HG03039 (cell line): Measurements from ENCODE around the gene TMED9.

ENCODE experiments used
- ATAC-seq: cut with Tn5 transposase; IDR thresholded peaks from one replicate; pipeline ENCODE4 v1.9.1; 2021; ENCODE audit warnings: mild to moderate bottlenecking, moderate library complexity; ENCODE audit not compliant: unreplicated experiment

Gene TMED9

DNA sequence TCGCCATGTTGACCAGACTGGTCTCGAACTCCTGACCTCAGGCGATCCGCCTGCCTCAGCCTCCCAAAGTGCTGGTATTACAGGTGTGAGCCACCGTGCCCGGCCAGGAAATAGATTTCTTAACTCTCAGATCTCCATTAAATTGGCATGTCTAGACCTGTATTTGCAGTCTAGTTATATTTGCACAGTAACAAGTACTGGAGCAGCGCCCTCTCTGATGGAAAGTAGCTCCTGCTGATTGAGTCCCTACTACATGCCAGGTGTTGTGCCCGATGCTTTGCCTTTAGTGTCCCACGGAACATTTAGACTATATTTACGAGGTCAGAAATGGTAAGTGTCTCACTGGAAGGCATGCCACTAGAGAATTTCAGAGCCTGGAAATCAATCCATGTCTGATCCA lies 15.8 kb upstream of the TMED9 start:
- no peak for ATAC-seq

DNA sequence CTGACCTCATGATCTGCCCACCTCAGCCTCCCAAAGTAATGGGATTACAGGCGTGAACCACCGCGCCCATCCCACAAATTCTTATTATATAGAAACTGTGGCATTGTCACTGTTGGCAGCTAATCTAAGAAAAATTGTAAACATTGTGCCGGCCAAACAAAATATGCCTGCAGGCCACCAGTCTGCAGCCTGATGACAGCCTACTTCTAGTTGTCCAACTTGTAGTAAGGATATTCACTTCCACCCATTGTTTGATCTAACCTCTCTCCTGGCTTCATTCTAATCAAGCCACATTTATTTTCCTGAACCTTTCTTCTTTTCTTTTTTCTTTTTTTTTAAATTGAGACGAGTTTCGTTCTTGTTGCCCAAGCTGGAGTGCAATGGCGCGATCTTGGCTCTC lies 13.7 kb upstream of the TMED9 start:
- no peak for ATAC-seq

DNA sequence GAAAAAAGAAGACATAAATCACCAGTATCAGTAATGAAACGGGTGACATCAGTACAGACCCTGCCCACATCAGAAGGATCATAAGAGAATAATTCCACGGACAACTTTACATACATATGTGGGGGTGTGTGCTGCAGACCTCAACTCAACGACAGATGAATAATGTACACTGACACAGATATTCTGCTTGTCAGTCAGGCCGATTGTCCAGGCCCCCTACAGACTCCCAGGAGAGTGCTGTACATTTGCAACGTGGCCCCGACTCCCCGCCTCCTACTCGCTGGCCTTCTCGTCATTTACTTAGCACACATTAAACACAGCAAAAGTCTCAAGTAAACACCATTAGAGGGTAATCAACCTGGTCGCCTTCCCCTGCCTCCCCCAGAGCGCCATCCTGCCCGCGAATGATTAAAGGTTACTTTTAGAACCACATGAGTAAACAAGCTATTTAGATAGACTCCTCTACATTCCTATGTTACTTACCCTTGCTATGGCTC lies 3.5 kb upstream of the TMED9 start:
- no peak for ATAC-seq

GRCh38 chr5:177590406-177590805 lies 1.6 kb upstream of the TMED9 start:
- ATAC-seq: no peak

DNA sequence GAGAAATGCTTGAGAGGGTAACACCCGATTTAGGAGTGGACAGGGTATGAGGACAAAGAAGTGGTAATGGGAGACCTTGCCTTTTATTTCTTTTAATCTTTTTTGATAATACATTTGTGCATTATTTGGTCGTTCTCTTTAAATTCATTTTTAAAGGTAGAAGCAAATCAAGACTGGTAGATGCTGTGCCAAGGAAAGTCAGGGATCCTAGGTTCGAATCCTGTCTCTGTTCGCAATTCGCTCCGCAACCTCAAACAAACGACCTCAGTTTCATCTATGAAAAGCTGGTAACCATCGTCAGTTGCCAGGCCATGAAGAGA lies 353 bp upstream of the TMED9 start:
- ATAC-seq: no peak

GRCh38 chr5:177592905-177593304 lies 902 bp downstream of the TMED9 start:
- no peak for ATAC-seq

GRCh38 chr5:177593511-177593910 lies 1.5 kb downstream of the TMED9 start:
- no peak for ATAC-seq

DNA sequence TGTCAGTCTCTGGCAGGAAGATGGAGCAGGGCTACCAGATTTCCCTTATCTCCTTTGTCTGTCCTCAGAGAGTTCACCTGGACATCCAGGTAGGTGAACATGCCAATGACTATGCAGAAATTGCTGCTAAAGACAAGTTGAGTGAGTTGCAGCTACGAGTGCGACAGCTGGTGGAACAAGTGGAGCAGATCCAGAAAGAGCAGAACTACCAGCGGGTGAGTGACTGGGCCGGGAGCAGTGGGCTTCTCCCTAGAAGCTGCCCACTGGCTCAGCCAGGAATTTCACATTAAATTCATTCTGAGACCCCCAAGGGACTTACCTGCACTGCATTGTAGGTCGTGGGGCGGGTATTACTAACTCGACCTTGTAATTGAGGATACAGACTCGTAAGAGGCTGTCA lies 2.1 kb downstream of the TMED9 start:
- no peak for ATAC-seq

DNA sequence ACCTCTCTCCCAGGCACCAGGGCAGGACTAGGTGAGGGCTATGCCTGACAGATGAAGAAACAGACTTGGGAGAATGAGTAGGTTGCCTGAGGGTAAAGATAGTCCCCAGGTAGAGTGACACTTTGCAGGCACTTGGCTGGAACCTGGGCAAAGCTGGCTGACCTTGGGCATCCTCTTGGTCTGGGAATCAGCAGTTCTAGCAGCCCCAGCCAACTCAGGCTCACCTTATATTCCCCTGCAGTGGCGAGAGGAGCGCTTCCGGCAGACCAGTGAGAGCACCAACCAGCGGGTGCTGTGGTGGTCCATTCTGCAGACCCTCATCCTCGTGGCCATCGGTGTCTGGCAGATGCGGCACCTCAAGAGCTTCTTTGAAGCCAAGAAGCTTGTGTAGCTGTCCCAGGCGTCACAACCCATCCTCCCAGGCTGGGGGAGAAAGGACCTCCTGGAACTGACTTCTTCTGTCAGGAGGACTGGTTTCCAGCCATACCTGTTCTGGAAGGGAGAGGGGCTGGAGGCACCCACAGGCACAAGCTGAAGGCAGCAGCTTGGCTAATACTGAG lies 3.1 kb downstream of the TMED9 start:
- no peak for ATAC-seq

DNA sequence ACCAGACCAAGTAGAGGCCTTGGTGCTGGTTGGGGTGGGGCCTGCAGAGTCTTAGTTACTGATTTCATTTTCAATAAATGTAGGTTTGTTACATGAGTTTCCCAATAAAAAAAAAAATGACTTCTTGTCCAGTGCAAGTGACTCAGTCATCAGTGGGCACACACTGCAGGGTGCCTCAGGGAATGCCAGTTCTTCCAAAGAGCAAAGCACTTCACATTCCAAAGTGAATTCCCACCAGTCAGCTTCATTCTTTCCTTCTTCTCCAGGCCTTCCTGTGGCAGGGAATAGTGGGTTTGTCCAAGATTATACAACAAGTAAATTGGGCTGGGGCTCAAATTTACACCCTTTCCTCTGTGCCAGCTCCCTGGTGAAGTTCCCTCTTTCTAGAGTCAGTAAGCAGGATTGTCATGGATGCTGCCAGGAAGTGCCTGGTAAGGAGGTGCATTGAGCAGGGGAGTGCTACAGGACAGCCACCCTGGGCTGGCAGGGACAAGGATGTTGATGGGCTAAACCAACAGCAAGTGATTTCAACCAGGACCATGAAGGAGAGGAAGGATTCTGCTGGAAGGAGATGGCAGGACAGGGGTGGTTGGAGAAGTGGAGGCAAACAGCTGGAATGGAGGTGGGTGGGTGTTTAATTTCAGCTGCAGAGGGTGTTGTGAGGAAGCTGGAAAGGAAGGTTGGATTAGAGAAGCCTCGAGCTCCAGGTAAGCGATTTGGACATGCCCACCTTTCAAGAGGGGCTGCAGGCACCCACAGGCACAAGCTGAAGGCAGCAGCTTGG lies 4.2 kb downstream of the TMED9 start:
- ATAC-seq: no peak

DNA sequence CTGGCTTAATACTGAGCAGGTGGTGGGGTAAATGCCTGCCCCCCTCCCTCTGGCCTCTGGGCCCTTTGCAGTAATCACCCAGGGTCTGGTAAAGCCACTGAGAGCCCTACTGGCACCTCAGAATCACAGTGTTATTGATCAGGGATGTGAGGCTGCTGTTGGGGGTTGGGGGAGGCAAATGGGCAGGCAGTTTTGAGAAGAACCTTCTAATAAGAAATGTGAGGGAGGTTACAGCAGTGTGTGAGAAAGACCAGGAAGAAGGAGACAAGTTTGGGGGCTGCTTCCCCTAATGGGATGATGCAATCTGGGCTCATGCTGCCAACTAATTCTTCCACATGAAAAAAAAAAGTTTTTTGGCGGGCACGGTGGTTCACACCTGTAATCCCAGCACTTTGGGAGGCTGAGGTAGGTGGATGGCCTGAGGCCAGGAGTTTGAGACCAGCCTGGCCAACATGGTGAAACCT lies 4.8 kb downstream of the TMED9 start:
- no peak for ATAC-seq

DNA sequence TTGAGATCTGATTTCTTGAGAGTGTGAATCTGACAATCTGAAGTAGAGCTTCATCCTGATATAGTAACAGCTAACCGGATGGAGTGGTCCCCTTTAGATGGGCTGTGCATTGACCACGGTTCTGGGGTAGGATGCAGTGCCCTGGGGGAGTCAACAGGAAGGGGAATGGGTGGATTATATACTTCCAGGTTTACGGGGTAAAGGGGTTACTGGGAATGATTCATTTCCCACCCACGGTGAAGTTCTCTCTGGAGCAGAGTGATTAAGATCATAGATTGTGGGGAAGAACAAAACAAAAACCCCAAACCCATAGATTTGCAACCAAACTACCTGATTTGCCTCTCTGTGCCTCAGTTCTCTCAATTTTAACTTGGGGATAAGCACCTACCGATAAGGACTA lies 6.5 kb downstream of the TMED9 start:
- no peak for ATAC-seq

GRCh38 chr5:177599731-177600507 lies 7.9 kb downstream of the TMED9 start, which contains the start of gene B4GALT7:
TSS of gene B4GALT7 (plus strand) at chr5:177600132. CDS start at chr5:177600211, 79 bp downstream.
- peak; percentile 75 for ATAC-seq

GRCh38 chr5:177600508-177601018 lies 8.6 kb downstream of the TMED9 start:
- no peak for ATAC-seq

DNA sequence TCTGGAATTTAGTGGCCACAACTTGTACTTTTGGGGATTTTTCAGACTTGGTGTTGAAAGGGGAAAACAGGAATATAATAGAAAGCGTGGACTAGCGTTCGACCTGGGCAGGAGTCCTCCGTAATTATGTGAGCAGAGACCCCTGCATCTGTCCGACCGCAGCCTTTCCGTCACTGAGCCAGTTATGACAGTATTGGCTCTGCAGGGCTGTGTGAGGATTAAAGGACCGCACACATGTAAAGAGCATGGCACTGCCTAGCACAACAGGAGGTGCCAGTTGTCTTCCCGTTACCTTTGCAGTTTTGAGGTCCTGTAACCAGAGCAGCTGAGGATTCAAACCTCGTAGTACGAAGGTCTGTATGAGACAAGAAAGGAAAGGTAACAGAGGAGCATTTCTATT lies 9.1 kb downstream of the TMED9 start:
- ATAC-seq: no peak

DNA sequence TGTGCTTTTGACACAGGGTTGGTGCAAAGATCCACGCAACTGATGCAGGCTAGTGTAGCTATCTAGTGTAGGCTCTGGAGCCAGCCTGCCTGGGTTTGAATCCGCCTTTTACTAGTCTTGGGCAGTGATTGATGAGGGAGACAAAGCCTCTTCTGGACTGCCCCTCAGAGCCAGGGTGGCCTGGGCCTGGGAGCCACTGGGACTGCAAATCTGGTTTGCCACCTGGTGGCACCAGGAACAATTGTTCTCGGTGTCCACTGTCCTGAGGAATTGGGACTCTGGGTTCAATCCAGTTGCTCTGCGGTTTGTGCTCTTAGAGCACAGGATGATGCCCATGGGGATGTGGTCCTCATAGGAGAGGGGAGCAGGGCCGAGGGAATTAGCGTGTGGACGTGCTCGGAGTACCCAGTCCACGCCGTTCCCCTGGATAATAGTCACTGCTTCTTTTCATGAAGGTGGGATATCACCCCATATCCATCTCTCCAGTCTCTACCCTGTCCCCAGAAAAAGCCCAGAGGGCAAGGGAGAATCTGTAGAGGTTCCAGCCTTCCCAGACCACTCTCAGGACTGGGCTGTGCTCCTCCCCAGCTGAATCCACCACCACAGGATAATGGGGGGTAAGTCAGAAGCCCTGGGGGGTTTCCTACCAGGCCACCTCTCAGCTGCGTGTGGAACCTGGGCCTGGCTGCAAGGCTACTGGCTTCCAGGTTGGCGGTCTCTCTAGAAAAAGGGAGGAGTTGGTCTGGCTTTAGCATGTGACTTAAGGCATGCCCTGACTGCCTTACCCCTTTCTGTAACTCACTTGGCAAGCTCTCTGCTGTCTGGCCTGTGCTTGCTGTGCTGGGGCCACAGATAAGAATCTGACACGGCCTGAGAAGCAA lies 9.8 kb downstream of the TMED9 start:
- no peak for ATAC-seq

DNA sequence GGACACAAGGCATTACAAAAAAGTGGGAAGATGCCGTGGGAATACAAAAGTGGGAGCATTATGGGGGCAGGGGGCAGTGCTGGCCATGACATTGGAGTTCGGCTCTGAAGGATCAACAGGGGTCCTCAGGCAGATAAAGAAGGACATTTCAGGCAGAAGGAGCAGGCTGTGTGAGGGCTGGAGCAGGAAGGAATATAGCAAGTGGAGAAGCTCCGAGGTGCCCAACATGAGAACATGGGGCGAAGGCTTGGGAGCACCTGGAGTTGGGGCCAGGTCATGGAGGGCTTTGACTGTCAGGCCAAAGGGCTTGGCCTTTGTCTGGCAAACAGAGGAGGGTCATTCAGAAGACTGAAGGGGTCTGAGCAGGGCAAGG lies 10.4 kb downstream of the TMED9 start:
- no peak for ATAC-seq

DNA sequence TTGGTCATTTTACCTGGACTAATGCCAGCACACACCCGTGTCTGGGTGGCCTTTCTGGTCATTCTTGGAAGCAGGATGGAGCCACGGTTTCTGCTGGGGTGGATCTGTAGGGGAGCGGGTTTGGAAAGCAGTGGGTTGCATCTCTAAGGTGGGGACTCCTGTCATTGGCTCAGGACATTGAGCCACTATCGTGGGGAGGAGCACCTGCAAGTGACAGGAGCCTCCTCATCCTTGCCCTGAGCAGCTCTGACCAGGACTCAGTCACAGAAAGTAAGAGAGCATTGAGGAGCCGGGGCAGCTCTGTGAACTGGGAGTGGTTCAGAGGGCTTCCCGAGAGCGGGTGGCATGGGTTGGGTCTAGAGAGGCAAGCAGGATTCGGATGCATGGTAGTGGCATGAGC lies 11.6 kb downstream of the TMED9 start:
- no peak for ATAC-seq

GRCh38 chr5:177604116-177604521 lies 12.1 kb downstream of the TMED9 start:
- no peak for ATAC-seq

GRCh38 chr5:177604656-177605055 lies 12.7 kb downstream of the TMED9 start:
- no peak for ATAC-seq

GRCh38 chr5:177605078-177605477 lies 13.1 kb downstream of the TMED9 start:
- no peak for ATAC-seq
